ENCODE data around the gene RABEPK.

DNA sequence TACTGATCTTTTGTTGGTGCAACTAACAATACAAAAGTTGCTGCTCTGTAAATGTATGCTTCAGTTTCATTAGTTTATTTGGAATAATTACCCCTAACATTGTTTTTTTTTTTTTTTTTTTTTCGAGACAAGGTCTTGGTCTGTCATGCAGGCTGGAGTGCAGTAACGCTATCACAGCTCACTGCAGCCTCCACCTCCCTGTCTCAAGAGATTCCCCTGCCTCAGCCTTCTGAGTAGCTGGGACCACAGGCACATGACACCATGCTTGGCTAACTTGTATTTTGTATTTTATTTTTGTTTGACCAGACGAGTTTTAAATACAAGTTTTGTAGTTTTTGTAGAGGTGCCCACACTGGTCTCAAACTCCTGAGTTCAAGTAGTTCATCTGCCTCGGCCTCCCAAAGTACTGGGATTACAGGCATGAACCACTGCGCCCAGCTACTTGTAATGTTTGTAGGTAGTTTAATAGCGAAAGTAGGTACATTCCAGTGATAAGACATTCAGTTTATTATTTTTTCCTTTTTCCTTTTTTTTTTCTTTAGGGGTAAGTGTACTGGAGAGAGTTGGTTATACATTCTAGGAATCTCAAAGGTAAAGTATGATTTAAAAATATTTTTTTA is 68.2 kb downstream of the RABEPK start:
- TF ChIP-seq EZH2 (IDR thresholded peaks at IDR 0.05) (no peak), POLR2AphosphoS5 (IDR thresholded peaks at IDR 0.05; ENCODE audit: borderline replicate concordance, low read depth, low read length) (no peak), FOXP2 (optimal IDR thresholded peaks at IDR 0.05; ENCODE audit: control extremely low read depth, extremely low read length, insufficient read depth) (no peak)

Measured in SK-N-MC (cell line).